IPS-NIHi11 (cell line): ENCODE measurements around the gene TTC4.

Source experiments
- DNase-seq: peaks from one replicate; pipeline ENCODE4 v3.0.0; 2012; ENCODE audit warnings: mixed read lengths, low spot score

Gene TTC4

DNA sequence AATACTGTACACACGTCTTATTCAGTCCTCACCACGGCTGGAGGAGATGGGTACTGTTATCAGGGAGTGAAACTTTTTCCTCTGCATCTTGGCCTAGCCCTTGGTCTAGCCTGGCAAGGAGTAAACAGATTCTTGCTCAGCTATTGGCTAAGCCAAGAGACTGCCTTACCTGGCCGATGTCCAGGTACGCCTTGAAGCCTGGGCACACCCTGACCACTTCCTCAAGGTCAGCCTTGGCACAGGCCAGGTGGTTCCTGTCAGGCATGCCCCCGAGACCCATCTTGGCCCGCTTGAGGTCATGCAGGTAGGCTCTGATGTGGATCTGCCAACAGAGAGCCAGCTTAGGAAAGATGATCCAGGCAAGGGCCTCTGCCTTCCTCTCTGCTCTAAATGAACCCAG lies 66.5 kb downstream of the TTC4 start:
- DNase-seq = no peak

DNA sequence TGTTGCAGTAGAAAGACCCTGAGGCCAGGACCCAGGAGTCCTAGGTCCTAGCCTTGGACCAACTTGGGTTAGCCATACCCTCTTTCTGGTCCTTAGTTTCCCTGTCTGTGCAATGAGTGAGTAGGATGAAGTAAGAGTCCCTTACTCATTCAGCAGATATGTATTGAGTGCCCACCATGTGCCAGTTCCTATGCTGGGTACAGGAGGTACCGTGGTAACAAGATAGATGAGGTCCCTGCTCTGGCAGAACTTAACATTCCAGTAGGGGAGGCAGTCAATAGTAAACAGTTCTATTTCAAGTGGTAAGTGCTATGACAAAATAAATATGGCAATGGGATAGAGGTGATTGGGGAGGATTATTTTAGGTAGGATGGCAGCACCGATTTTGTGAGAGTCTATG lies 66.9 kb downstream of the TTC4 start:
- DNase-seq = no peak

DNA sequence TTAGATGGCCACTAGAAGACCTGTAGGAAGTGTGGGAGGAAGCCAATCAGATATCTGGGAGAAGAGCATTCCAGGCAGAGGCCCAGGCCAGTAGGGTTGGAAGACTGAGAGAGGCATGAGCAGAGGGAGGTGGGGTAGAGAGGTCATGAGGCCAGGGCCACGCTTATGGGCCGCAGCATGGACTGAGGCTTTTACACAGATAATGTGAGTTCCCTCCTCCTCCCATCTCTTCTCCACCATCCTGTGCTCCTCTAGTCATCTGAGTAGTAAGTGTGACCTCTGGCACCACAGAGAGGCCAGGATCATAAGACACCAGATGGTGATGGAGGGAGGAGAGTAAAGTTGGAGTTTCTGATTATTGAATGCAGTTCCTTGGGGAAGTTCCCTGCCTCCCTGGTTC lies 68.4 kb downstream of the TTC4 start:
- no peak for DNase-seq

DNA sequence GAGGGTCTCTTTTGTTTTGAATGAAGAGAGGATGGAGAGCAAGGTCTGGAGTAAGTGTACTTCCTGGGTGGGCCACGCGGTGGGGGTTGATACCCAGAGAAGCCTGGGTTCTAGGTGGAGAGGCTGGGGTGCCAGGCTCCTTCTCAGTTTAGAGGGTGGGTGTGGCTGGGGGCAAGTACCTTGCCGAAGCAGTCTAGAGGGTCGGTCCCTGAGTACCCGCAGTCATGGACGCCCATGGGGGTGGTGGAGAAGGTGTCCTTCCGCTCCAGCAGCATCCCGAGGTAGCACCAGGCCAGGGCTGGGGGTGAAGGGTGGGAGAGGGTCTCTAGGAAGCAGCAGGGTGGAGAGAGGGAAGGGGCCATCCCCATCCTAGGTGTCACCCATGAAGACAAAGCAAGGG lies 71.1 kb downstream of the TTC4 start:
- DNase-seq = no peak

DNA sequence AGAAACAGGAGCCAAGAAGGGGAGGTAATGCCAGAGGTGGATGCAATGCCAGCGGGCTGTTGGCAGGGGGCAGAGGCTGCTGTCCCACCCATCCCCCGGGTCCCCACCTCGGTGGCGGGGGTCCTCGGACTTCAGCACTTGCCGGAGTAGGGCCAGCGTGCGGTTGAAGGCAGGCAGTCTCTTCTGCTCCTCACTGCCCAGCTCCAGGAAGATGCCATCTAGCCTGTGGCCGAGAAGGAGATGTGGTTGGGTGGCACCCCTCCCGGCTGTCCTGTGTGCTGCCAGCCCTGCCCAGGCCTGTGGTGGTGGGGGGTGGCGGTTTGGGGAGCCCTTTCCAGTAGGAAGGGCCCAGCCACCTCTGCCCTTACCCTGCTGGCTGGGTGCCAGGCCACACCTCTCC lies 71.9 kb downstream of the TTC4 start:
- no peak for DNase-seq

DNA sequence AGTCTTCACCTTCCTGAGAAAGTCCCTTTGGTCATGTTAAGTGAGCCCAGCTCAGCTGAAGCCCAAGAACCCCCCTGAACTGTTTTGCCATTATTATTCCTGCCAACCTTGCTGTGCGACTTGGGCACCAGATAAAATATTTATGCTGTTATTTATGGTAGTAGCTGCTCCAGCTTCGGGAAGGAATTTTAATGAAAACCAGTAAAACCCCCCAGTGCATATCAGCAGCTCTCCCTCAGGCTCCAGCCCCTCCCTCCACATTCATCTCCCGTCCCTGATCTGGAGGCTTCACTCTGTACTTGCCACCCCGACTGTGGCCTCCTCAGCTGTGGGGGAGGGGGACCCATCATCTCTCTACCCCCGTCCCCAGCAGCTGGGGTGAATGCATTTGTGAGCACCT lies 72.8 kb downstream of the TTC4 start:
- DNase-seq = no peak

DNA sequence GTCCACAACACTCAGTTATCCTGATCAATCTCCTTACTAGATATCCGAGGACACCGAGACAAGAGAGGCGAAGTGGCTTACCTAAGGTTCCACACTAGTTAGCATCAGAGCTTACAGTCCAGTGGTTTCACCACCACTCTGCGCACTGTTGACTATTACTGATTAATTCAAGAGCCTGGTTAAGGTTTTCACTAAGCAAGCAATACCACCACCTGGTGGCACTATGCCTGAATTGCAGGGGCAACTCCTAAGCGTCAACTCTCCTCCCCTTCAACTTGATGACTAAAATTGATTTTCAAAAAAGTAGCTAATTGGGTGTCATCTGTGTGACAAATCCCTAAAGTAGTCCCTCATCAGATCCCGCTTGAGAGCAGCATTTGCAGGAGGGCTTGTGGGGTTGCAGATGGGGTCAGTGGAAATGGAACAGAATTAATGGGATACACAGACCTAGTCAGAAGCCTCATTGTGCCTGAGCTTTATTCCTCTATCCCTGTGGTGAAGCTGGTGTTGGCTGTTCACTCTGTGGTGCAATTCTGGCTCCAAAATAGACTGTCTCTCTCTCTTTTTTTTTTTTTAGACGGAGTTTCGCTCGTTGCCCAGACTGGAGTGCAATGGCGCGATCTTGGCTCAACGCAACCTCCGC lies 76.3 kb downstream of the TTC4 start:
- DNase-seq = peak; percentile 71
